HG02610 (cell line): ENCODE data around the gene NKTR.

ENCODE experiments used
- ATAC-seq: cut with Tn5 transposase; IDR thresholded peaks from one replicate; pipeline ENCODE4 v1.9.1; 2021; ENCODE audit warnings: mild to moderate bottlenecking, moderate library complexity; ENCODE audit not compliant: unreplicated experiment

Gene NKTR

GRCh38 chr3:42691816-42692666 lies 91.6 kb downstream of the NKTR start:
- no peak for ATAC-seq

GRCh38 chr3:42692667-42693529 lies 92.4 kb downstream of the NKTR start:
- ATAC-seq, result no peak

- no peak for ATAC-seq
These were observed 93.0 kb downstream of the NKTR start for GRCh38 chr3:42693530-42693930.

GRCh38 chr3:42694366-42694765 lies 93.9 kb downstream of the NKTR start:
- ATAC-seq, result no peak

- ATAC-seq, result no peak
These were observed 96.1 kb downstream of the NKTR start for GRCh38 chr3:42696356-42697288.

- ATAC-seq, result no peak
These were observed 97.0 kb downstream of the NKTR start for GRCh38 chr3:42697289-42698051.
